T-helper 1 cell treated with Interleukin-12 subunit alpha and Interleukin-12 subunit beta and Interleukin-4 antibody, amounts not matched to agents 30 ng/mL and 1 ng/mL, for 36 hours (primary cell): ENCODE measurements around the gene EPN3. TPM values are rescaled to one million over a fixed set of nuclear protein-coding genes. Genes with fewer than 3 reads are reported as not detected.

Source experiments
- intact Hi-C: fragments of 100-400 bp; cut with micrococcal nuclease; formaldehyde crosslinking; loops from one replicate; pipeline ENCODE4 v1.15.1; 2024
- total RNA-seq: library from RNA; stranded (reverse); gene quantifications from 2 replicates; pipeline ENCODE4 v1.2.3, GENCODE V29; 2022

EPN3 gene
- total RNA-seq, 1 donor from 2014 or later, result 0.05 TPM

DNA sequence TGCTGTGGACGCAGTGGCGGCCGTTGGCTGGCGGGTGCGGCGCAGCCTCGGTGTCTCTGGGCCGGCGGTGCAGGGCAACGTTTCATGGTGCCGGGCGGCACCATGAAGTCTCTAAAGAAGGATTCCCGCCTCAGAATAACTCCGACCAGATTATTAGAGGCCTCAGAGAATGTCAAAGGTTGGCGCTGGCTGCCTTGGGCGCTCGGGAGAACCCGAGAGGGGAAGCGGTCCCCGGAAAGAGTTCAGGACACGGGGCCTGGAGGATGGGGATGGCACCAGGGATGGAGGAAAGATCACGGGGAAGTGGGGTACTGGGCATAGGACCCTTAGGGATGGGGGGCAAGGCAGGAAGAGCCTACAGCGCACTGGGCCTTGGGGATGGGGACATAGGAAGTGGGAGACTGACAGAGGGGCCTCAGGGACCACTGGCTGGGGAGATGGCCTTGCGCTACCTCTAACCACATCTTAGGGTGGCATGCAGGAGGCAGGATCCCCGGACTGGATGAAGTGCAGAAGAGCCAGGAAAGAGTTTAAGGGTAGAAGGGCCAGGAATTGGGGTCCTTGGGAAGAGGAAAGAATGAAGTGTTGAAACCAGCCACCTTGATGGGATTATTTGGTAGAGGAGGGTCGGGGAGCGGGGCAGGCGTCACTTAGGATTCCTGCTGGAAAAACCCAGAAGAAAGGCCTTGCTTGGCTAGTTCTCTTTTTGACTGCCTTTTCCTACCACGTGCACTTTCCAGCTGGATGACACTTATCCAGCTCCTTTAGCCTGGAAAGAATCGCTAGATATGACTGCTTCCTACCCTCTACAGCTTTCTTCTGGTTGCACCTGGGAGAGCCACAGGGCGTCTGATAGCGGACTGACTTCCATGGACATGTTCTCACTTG lies 23.7 kb upstream of the EPN3 start:
- intact Hi-C loops, result loop anchor here (1.0 kb wide), 1 partner anchor 50 kb away; no protein-coding TSS in a partner anchor

DNA sequence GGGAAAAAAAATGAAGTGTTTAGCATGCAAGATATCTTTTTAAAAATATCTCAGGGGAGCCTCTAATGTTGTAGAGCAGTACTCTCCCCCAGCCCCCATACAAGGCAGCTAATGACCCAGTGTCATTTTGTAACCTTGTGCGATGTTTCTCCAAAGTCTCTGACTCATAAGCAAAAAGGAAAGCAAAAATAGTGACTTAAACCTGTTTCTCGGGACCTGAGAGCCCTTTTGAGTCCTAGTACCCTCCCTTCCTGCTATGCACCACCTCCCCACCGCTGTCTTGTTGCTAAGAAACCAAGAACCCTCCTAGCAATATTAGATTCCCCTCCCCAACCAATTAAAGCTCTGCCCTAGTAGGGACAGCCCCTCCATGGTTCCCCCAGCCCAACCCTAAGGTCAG lies 21.5 kb upstream of the EPN3 start:
- intact Hi-C loops, result loop anchor here (1.0 kb wide), 5 partner anchors 31 to 197 kb away; partner anchors contain the start of genes LRRC59 and SPATA20

DNA sequence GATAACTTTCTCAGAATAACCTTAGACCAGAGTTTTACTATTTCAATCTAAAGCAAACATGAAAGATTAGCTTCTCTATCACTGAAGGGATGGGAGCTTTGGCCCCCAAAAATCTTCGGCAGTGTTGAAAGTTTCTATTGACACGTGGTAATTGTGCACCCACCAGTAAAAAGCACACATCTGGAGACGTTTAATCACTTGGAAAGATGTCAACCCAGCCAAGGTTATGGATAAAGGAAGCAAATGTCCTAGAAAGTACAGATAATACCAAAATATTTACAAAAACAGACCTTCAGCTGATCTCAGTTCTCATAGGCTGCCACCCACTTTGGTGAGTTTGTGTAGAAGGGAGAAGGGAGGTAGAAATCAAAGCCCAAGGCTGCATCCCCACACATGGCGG lies 19.0 kb upstream of the EPN3 start:
- intact Hi-C loops, result no loop called here

DNA sequence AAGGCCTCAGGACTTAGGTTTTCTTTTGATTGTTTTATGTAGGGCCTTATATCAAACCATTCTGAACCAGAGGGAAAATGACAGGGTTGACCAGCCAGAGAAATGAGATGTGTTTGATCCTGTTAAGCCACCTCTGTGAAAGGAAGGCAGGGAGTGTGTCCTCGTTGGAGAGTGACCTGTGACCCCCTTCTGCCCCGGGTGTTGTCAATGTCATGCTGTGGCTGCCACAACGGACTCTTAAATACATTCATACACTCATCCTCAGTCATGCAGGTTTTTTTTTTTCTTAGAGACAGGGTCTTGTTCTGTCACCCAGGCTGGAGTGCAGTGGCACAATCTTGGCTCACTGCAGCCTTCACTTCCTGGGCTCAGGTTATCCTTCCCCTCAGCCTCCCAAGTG lies 18.1 kb upstream of the EPN3 start:
- intact Hi-C loops, result no loop called here

DNA sequence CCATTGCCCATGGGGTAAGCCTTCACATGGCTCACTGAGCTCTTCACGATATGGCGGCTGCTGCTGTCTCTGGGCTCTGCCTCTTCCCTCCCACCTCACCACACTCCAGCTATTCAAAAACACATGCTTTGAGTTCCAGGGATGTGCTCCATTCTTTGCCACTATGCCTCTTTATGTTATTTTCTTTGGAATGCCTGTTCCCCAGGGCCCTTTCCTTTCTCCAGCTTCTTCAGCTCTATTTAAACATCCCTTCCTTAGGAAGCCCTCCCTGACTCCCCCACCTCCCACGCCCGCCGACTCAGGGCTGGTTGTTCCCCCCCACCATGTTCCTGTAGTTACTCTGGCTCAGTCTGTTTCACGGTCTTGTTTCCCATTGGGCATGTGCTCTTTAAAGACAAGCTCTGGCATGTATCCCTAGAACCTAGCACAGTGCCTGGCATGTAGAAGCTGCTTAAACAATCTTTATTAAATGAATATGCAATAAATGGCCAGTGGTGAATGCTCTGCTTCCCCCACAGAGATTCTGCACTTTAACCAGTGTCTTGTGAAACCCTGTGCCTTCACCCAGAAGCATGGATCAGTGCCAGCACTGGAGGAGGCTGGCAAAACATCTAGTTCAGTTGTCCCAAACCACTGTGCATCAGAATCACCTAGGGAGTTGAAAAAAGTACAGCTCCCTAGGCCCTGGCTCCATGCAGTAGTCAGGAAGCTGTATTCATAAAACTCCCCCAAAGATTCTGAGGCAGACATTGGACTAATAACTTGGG lies 17.4 kb upstream of the EPN3 start:
- intact Hi-C loops, result no loop called here

DNA sequence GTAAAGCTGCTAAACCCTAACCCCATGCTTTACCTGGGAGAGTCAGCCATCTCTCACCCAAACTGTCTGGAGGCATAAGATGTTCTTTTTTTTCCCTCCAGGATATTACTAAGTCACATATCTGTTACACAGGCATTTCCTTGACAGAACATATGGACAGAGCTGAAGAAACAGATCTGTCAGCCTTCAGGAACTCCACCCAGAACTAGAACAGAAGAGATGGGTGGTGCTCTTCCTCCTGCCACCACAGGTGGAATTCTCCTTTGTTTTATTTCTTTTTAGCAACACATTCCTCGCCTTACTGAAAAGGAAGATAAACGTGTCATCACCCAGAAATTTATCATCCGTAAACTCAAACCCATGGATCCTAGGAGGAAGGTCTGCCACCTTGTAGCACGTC lies 15.5 kb upstream of the EPN3 start:
- intact Hi-C loops, result no loop called here

DNA sequence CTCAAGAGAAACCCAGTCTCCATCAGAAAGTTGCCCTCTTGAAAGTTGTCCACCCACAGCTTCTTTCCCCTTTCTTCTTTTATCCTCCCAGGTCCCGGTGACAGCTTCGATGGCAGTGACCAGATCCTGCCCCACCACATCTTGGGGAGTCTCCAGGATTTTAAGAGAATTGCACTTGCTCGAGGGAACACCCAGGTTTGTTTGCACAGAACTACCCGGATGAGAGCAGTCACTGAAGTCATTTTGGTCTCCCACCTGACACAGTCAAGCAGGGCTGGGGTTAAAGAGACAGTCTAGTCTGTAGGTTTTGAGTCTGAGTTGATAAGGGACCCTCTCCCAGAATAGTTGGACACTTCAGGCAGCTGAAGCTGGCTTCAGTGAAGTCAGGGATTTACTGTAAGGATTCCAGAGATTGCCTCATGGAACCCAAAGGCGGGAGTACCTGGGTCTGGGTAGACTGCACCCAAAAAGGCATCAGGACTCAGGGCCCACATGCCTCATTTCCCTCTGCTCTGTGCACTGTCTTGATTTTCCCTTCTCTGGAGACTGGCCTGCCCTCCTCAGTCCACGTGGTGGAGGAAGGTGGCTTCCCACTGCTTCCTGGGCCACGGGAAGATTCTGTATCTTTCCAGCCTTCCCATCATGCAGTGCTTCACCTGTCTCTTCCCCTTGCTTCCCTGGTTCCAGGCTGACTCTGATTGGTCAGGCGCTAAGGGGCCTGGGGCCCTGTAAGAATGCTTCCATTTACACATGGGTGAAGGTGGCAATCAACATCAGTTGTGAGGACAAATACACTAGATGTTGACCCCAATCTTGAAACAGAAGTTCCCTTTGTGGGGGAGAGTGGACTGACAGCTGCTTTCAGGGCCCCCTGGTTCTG lies 14.8 kb upstream of the EPN3 start:
- intact Hi-C loops, result no loop called here

DNA sequence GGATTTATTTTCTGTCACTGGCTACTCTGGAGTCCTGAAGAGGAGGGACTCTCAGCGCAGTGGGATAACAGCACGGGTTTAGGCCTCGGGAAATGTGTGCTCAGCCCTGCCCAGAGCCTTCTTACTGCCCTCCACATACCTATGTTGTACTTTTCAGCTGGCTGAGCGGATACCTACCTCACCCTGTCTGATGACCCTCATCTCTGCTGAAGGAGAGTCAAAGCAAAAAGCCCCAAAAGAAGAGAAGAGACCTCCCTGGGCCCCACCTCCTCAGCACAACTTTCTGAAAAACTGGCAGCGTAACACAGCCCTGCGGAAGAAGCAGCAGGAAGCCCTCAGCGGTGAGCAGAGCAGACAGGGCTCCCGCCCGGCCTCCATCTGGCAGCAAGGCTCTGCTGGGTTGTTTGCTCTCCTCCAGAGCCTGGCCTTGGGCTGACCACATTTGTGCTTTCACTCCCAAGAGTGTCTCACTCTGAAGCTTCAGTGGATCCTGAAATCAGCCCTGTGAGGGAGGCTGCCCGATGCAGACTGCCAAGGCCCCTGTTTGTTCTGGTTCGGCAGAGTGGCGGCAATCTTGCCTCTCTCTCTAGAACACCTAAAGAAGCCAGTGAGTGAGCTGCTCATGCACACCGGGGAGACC lies 14.0 kb upstream of the EPN3 start:
- intact Hi-C loops, result no loop called here

DNA sequence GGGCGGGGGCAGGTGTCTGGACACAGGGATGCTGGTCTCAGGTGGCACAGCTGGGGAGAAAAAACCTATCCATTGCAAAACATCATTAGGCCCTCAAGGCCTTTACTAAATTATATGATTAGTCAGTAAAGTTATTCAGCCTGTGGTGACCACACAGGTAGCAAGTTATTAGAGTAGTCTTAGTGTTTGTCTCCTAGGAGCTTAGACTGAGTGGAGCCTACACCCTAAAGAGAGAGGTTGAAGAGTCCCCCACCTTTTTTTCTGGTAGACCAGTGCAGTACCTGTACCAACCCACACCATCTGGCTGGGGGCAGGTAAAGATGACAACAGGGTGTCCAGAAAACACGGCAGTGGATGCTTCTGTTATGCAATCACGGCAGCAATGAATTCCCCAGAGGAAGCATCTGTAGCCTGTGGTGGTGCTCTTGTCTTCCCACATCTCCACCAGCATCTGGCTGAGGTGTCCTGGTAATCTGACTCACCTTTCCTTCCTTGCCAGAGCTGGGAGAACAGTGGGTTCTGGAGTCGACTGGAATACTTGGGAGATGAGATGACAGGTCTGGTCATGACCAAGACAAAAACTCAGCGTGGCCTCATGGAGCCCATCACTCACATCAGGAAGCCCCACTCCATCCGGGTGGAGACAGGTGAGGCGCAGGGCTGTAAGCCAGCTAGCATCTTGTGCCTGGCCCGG lies 13.2 kb upstream of the EPN3 start:
- intact Hi-C loops, result no loop called here

DNA sequence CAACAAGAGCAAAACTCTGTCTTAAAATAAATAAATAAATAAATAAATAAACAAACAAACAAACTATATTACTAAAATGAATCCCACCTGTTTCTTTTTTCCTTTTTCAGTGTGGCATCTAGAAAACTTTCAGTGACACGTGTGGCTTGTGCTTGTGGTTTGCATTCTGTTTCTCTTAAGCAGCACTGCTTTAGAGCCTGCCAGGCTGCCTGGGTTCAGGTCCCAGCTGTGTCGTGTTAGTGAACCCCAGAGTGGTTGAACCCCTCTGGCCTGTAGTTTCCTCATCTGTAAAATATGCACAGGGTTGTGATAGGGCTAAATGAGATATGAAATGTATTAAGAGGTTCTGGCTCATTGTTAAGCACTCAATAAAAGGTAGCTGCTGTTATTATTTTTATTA lies 12.1 kb upstream of the EPN3 start:
- intact Hi-C loops, result no loop called here

DNA sequence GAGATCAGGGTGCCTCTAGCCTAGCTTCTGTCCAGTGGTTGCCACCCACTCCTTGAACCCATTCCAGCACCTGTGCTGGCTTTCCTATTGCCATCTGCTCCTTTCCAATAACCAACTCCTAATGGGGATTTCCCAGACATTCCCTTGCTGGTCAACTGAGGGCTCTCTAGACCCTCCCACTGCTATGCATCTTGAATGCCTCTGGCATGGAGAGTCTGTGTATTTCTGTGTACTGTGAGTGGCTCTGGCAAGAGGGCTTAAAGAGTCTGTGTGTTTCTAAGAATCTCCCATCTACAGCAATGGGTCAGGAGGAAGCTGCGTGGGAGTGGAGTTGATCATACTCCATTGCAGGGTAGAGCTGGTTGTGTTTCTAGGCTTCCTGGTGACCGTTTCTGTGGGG lies 11.0 kb upstream of the EPN3 start:
- intact Hi-C loops, result no loop called here

DNA sequence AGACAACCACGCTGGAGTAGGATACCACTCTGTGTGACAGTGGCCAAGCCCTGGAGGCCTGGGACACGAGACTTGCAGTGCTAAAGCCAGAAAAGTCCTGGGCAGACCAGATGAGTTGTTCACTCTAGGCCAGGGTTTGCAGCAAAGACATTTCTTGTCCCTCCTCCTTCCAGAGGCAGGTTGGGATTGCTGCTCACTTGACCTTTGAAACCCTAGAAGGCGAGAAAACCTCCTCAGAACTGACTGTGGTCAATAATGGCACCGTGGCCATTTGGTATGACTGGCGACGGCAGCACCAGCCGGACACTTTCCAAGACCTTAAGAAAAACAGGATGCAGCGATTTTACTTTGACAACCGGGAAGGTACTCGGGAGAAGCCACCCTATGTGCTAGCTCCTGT lies 9.8 kb upstream of the EPN3 start:
- intact Hi-C loops, result no loop called here

DNA sequence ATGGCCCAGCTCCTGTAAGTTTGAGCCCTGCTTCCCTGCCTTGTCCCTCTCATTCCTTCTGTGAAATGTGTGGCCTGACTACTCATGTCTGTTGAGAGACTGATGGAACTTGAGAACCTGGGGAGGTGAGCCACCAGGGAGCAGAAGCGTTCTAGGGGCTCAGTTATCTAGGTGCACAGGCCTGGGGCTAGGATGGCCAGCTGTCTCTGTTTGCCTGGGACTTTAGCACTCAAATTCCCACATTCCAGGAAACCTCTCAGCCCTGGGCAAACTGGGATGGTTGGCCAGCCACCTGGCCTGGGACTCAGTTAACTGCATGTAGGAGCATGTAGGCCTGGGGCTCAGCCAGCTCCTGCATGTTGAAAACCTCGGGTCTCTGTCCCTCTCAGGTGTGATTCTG lies 9.3 kb upstream of the EPN3 start:
- intact Hi-C loops, result no loop called here

DNA sequence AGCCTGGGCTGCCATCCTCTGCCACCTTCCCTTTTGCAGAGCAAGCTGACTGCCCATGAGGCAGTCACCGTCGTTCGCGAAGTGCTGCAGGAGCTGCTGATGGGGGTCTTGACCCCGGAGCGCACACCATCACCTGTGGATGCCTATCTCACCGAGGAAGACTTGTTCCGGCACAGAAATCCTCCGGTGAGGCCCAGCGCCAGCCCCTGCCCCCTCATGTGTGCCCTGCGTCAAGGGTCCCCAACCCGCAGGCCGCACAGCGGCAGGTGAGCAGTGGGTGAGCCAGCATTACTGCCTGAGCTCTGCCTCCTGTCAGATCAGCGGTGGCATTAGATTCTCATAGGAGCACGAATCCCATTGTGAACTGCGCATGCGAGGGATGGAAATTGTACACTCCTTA lies 7.7 kb upstream of the EPN3 start:
- intact Hi-C loops, result no loop called here

DNA sequence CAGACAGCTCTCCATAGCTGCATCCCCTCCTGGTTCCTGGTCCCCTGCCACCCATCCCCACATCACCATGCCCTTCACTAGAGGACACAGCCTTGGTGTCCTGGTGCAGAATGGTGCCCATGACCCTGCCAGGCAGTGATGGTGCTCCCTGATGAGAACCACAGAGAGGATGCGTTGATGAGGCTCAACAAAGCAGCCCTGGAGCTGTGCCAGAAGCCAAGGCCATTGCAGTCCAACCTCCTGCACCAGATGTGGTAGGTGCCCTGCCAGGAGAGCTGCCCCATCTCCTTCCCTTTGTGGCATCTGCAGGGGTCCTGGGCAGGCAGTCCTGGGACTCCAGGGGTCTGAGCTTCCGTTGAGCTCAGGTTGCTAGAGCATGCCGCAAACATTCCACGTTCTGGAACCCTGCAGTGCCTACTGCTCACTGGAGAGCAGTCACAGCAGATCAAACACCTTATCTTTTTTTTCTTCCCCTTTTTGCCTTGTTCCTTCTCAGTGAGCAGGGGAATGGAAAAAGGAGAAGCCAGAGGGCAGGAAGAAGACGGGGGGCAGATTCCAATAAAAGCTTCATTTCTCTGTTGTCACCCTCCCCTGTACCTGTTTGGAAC lies 5.3 kb upstream of the EPN3 start:
- intact Hi-C loops, result no loop called here

DNA sequence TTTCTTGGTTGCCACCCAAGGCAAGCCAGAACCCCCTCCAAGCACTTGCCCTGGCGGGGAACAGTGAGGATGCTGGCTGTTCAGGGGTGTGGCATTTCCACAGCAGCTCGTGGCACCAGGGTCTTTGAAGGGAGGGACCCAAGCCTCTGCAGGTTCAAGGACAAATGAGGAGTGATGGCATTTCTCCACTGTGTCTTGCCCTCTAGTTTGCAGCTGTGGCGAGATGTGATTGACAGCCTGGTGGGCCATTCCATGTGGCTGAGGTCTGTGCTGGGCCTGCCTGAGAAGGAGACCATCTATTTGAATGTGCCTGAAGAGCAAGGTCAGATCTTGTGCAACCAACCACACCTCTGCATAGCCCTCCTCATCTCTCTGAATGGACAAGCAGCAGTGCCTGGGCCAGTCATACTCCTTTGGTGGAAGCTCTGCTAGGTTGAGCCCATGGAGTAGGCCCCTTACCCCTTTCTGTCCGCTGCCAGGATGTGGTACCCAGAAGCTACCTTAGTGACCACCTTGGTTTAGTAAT lies 4.5 kb upstream of the EPN3 start:
- intact Hi-C loops, result no loop called here

DNA sequence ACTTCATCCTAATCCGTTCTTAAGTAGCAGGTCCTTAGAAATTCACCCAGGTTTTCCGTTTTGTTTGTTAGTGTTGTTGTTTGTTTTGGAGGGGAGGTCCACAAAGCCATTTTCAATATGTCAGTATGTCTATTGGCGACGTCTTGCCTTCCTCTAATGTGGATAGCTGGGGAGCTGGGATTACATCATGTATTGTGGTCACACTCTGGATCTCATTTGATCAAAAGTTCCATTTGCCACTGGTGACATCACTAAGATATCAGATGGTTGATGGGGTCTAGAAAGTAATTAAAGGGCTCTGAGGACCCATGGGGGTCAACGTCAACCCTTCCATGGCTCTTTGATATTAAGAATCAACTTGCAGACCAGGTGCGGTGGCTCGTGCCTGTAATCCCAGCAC lies 2.7 kb upstream of the EPN3 start:
- intact Hi-C loops, result no loop called here

DNA sequence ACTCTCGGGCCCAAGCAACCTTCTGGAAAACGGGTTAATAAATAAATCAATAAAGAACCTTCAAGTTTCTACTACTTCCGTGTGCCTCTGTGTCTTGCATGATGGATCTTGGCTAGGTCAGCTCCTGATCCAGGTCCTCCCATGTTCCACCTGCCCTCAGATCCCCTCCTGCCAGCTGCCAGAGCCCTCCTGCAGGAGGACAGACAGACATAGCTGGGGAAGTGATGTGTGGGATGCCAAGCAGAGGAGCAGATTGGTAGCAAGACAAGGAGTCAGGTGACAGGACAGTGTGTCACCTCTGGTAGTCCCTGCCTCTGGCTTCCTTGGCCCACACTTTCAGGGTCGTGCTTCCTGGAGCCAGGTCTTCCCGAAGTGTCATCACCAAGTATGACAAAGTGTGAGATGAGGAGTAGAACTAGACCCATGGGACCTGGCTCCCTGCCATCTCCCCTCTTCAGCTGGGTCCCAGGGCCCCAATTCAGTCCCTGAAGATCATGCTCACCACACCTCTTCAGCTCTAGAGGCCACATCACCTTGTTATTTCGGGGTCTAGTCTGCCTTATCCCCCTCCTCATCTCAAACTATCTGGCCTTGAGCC lies 1.0 kb upstream of the EPN3 start:
- intact Hi-C loops, result no loop called here

DNA sequence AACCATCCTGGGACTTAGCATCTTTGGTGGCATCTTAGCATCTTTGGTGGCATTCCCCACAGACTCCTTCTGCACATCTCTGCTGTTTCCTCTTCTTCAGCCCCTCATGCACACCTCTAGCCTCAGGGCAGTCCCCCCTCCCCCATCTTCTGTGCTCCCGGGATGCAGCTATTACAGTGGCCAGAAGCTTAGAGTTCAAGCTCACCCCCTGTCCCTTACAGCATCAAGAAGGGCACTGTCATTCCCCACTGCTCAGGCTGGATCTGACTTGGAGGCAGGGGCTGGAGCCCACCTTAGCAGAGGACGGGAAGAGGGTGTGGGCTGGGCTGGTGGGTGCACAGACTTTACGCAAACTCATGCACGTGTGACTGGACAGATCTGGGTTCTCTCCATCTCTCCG lies 650 bp downstream of the EPN3 start:
- intact Hi-C loops, result no loop called here
